ENCODE data around the gene NINL.

DNA sequence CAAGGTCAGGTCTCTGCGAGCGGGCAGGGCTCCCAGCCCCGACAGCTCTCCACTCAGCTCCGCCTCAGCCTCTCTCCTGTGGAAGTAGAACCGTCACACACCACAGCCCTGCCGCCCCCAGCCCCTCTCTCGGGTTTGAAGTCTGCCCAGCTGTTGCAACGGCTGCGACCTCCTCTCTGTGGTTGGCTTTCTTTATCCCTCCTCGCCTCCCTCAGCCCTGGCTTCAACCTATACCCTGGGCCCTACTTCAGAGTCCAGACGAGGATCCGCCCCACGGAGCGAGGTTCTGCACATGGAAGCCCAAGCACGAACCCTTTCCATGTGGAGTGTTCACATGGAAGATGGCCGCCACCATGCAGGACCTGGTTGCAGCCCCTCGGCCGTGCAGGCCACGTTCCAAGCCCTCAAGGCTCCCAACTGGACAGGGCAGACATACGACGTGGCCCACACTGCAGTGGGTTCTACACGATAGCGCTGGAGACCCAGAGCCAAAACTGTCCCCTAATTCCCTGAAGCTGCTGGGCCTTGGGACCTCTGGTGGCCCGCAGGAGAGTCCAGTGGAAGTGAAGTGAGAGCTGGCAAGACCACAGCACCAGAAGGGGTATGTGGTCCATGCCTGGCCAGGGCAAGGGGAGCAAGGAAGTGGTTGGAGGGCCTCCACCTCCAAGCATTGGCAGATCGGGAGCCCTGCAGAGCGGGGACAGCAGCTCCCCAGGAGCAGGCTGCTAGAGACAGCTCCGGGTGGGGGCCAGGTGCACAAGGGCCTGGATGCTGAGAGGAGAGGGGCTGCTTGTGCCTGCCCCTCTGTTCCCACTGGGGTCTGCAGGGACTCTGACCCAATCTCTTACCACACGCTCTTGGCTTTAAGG is 108.1 kb downstream of the NINL start:
- TF ChIP-seq, protein P1, sequence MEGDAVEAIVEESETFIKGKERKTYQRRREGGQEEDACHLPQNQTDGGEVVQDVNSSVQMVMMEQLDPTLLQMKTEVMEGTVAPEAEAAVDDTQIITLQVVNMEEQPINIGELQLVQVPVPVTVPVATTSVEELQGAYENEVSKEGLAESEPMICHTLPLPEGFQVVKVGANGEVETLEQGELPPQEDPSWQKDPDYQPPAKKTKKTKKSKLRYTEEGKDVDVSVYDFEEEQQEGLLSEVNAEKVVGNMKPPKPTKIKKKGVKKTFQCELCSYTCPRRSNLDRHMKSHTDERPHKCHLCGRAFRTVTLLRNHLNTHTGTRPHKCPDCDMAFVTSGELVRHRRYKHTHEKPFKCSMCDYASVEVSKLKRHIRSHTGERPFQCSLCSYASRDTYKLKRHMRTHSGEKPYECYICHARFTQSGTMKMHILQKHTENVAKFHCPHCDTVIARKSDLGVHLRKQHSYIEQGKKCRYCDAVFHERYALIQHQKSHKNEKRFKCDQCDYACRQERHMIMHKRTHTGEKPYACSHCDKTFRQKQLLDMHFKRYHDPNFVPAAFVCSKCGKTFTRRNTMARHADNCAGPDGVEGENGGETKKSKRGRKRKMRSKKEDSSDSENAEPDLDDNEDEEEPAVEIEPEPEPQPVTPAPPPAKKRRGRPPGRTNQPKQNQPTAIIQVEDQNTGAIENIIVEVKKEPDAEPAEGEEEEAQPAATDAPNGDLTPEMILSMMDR (conservative IDR thresholded peaks at IDR 0.05 in 1 of 2, IDR thresholded peaks at IDR 0.05 in 1 of 2; ENCODE audit: extremely low read depth in 1 of 2, insufficient read depth in 1 of 2, low read depth in 1 of 2, low read length in 2 of 2) = no peak
- TF ChIP-seq EZH2 (IDR thresholded peaks at IDR 0.05; ENCODE audit: borderline replicate concordance, low read length) = no peak
